HG02763 (cell line): ENCODE results near the gene NUP58.
"Not testable (repeated sequence)": the region's sequence is repeated elsewhere in the genome, so short reads cannot be mapped to it uniquely, and the experiment has no call there.

Experiments
- ATAC-seq: cut with Tn5 transposase; IDR thresholded peaks from one replicate; pipeline ENCODE4 v1.9.1; 2021; ENCODE audit warnings: mild to moderate bottlenecking, moderate library complexity; ENCODE audit not compliant: unreplicated experiment

The NUP58 gene

DNA sequence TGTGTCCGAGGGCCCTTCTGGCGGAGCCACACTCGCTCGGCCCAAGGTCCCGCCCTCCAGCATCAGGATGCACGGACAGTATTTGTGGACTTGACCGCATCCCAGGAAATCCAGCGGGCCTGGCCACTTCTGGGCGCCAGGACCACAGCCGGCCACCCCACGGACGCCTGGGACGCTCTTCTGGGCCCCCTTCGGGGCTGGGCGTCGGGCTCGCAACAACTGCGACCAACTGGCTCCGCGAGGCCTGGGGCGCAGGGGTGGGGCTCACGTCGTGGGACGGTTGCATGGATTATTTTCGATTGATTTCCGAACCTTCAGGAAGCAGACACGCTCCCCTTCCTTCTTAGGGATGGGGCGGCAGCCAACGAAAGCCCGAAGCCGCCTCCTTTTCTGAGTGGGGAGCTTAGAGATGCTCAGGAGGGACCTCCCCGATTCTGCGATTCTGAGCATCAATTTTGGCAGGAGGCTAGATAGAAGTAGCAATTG is 521 bp upstream of the NUP58 start:
- peak; percentile 18 for ATAC-seq

DNA sequence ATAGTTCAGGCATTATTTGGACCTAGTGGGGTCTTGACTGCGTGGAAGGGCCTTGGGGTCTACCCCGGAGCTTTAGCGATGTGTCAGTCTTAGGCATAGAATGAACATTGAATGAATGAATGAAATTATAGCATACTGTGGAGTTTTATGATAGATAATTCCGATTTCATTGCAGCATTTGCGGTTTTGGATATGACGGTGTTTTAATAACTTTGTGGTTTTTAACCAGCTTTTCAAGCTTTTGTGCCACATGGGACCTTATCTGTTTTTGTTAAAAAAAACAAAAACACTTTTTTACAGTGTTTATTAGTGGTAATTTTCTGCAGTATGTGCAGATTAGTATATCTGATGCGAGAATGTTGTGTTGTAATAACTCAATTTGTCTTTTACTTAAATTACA is 696 bp downstream of the NUP58 start:
- ATAC-seq, result no peak

DNA sequence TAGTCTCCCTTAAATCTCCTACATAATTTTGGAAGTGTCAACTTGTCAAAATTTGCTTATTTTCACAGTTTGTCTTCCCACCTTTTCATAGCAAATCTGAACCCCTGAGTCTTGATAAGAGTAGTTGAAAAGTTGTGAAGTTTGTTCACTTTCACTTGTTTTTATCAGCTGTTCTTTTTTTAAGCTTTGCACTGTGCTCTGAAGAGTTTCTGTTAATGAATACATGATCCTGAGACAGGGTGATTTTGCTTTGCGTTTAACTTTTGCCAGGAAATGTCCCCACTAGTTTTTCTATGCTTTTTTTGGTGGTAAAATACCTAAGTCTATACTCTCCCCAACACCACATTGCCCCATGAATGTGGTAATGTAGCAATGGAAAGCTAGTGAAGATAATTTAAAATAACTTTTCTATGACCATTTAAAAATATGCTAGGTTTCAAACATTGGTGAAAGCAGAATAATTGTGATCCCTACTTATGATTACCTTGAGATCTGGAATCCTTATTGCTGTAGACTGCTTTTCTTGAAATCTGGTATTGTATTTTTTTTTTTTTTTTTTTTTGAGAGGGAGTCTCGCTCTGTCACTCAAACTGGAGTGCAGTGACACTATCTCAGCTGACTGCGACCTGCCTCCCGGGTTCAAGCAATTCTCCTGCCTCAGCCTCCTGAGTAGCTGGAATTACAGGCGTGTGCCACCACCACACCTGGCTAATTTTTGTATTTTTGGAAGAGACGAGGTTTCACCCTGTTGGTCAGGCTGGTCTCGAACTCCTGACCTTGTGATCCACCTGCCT is 5.4 kb downstream of the NUP58 start:
- no peak for ATAC-seq

DNA sequence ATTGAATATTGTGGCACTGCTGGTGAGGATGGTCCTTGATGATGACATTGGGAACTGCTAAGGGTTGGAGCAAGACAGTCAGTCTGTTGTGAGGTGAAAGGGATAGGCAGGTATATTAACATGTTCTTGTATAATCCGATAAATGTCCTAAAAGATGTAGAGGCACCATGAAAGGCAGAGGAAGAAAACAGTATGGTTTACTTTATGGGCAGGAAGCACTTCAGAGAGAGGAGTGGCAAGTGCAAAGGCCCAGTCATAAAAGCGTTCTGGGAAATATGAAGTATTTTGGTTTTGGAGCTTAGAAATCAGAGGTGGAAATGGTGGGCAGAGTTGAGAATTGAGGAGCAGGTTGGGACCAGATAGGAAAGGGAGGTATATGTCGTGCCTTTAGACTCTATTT is 9.5 kb downstream of the NUP58 start:
- no peak for ATAC-seq

DNA sequence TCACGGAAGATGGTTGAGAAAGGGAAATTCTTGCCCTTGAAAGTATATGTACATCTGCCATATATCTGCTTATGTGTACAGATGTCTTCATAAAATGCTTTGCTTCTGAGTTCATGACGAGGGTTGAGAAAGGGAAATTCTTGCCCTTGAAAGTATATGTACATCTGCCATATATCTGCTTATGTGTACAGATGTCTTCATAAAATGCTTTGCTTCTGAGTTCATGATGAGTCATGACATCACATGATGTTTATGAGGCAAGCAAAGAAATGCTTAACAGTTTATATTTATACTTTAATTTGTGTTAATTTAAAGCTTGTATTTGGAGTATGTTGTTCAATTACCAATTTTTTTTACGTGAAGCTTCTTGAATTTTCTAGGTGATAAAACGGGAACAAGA is 17.5 kb downstream of the NUP58 start:
- not testable (repeated sequence) for ATAC-seq

DNA sequence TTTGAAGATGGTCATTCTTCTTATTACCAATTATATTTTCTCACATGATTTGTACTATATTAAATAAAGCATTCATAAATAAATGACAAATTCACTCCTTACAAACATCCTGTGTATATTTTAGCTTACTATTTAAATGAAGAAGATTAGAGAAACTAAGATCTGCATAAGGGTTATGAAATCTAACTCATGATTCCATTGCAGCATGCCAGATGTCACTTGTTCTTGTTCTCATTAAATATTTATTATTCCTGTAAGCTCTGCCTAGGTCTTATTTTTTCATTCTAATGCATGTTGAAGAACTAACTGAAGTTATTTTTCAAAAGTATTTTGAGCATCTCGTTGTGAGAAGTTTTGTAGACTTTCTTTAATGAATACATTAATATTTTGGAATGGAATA is 18.3 kb downstream of the NUP58 start:
- no peak for ATAC-seq

DNA sequence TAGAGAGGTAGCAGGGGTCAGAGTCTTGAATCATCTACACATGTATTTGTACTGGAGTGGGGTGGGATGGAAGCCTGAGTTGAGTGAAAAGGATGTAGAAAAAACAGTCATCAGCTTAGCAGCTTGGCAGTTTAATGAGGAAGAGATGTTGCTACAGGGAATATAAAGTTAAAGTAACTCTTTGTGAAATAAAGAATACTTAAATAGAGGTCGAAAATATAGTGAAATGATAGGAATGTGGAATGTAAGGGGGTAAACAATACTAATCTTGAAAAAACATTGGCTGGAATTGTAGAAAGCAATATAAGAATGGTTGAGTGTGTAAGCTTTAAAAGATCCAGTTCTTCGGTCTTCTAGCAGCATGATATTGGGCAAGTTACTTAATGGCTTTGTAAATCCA is 22.7 kb downstream of the NUP58 start:
- ATAC-seq, result no peak

DNA sequence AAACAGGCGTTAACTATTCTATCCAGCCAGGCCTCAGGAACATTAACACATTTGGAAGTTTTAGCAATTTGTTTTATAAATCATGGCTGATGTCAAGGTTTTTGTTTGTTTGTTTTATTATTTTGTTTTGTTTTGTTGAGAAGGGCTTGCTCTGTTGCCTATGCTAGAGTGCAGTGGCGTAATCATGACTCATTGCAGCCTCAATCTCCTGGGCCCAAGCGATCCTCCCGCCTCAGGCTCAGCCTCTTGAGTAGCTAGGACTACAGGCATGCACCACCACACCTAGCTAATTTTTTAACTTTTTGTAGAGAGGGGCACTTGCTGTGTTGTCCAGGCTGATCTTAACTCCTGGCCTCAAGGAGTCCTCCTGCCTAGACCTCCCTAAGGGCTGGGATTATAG is 28.3 kb downstream of the NUP58 start:
- no peak for ATAC-seq

DNA sequence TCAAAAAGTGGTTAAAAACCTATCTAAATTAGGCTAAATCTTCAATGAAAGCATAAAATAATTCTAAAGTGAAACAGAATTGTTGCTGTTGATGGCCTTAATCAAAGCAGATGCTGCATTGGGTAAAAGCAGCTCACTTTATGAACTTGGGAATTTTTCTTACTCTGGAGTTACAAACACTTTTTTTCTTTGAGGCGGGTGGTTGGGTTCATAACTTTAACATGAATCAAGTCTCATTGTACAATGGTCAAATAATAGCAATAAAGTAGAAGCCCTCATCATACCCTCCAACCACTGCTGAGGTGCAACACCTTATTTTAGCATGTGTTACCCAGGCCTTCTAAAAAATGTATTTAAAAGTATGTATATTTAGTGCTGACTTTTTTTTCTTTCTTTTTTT is 29.1 kb downstream of the NUP58 start:
- no peak for ATAC-seq

DNA sequence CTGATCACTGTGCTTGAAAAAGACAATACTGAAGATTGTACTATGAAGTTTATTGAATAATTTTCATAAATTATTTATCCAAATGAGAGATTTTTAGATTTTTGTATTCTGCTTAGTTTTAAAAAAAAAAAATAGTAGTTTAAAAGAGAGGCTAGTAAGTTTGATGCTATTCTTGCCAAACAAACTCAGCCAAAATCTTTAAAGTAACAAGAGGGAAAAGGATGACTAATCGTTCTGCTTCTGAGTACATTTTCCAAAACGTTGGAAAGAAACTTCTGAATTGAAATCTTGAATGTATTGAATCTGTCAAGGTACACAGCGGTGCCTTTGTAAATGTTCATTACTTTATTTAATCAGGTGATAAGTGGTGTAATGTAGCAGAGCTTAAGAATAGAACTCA is 34.4 kb downstream of the NUP58 start:
- ATAC-seq, result no peak

DNA sequence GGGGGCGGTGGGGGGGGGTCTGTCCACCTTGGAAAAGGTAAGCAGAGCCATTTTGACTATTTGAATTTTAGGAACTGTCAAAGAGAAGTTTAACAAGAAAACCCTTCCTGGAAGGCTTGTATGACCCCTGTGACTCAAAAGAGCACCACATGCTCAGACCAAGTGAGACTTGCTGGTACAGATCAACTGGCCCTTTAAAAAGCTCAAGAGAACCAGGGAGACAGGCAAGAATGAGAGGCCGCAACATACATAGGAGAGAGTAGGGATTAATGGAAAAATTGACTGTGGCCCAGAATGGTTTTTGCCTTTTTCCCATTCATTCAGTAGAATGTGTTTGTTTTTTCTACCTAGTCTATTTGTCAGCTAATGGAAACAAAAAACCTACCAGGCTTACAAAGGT is 44.2 kb downstream of the NUP58 start:
- ATAC-seq, result no peak

DNA sequence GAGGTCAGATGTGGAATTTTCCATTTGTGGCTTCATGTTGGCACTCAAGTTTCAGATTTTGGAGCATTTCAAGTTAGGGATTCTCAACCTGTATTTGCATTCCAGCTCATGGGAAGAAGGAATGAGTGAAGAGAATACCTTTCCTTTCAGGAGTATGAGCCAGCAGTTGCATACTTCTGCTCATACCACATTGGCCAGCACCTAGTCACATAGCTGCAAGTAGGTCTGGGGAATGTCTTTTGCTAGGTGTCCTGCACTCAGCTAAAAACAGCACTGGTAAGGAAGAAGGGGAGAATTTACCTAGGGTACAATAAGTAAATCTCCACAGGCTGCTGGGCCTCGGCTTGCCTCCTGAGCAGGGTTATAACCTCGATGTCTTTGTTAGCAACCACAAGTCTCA is 45.7 kb downstream of the NUP58 start:
- no peak for ATAC-seq

DNA sequence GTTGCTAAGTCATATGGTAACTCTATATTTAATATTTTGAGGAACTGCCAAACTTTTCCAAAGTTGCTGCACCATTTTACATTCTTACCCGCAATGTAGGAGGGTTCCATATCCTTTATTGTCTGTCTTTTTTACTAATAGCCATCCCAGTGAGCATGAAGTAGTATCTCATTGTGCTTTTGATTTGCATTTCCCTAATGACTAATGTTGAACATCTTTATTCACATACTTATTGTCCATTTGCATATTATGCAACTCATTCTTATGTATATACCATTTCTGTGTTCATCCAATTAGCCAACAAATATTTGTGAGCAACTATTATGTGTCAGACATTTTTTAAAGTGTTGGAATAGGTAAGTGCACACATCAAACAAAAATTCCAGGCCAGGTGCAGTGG is 50.0 kb downstream of the NUP58 start:
- ATAC-seq, result no peak

DNA sequence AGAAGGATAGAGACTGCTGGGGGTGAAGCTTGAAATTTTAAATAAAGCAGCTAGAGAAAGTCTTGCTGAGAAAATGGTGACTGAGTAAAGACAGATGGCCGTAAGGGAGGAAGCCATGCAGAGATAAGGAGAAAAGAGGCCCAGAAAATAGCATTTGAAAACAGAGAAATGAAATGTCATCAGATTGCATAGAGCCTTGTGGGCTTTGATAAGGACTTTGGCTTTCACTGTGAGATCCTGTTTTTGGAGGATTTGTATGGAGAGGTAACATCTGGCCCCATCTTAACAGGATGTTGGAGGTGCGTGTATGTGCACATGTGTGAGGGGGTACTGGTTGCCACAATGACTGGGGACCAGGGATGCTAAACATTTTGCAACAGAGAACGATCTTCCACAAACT is 50.8 kb downstream of the NUP58 start:
- ATAC-seq, result no peak

DNA sequence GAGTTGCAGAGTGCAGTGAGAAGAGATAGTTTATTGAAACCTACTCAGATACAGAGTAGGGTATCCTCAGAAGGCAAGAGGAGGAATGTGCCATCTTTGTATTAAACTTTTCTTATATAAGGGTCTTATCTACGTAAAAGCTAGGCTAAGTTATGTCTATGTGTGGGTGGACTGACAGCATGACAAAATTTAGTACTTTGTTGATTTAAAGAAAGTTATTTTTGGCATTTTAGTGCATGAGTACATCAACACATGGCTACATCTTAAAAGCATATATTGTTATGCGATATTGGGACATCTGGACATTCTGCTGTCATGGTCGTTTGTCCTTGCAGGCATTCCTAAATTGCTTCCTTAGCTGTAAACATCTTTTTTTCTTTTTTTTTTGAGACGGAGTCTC is 51.4 kb downstream of the NUP58 start:
- ATAC-seq, result no peak

DNA sequence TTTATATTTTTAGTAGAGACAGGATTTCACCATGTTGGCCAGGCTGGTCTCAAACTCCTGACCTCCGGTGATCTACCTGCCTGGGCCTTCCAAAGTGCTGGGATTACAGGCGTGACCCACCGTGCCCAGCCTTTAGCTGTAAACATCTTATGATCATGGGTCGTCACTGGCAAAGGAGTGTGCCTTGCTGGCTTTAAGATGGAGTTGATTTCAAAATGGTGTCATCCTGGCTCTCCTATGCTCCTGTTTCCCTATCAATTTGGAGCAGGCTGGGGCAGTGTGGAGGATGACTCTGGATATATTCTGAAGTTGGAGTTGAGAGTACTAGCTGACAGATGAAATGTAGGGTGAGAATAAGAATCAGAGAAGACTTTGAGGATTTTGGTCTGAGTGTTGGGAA is 51.9 kb downstream of the NUP58 start:
- ATAC-seq, result no peak

DNA sequence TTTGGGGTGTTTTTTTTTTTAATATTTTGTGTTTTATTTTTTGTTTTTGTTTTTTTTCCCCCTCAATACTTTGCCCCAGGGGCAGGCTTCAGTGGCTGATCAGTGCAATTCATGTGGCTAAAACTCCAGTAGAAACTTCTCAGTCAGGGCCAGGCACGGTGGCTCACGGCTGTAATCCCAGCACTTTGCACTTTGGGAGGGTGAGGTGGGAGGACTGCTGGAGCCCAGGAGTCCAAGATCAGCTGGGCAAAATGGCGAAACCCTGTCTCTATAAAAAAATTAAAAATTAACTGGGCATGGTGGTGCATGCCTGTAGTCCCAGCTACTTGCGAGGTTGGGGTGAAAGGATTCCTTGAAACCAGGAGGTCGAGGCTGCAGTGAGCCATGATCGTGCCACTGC is 53.0 kb downstream of the NUP58 start:
- no peak for ATAC-seq

DNA sequence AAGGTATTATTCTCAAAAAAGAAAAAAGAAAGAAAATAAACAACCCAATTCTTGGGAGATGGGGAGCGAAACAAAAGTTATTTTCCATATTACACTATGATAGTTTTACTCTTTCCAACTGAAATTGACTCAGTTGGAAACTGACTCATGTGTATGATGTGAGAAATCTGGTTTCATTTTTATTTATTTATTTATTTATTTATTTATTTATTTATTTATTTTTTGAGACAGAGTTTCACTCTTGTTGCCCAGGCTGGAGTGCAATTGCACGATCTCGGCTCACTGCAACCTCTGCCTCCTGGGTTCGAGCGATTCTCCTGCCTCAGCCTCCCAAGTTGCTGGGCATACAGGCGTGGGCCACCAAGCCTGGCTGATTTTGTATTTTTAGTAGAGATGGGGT is 59.0 kb downstream of the NUP58 start:
- not testable (repeated sequence) for ATAC-seq

DNA sequence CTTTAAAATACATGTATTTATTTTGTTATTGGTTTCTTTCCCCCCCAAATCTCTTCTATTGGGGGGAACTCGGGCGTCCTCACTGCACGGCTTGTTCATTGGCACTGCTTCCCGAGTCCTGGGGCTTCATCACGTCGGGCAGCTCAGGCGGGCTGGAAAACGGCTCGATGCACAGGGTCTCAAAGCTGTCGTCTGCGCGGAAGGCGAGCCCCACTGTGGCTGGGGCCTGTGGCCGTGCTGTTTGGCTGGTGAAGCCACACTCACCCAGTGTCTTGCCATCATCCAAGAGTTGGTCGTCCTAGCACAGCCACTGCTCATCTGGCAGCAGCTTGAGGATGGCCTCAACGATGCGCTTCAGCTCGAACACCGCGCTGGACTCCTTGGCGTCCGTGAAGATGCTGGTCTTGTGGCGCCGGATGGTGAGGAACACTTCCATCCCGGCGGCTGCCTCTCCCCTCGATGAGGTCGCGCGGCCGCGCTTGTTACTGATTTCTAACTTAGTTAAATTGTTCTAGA is 64.4 kb downstream of the NUP58 start:
- ATAC-seq, result no peak

DNA sequence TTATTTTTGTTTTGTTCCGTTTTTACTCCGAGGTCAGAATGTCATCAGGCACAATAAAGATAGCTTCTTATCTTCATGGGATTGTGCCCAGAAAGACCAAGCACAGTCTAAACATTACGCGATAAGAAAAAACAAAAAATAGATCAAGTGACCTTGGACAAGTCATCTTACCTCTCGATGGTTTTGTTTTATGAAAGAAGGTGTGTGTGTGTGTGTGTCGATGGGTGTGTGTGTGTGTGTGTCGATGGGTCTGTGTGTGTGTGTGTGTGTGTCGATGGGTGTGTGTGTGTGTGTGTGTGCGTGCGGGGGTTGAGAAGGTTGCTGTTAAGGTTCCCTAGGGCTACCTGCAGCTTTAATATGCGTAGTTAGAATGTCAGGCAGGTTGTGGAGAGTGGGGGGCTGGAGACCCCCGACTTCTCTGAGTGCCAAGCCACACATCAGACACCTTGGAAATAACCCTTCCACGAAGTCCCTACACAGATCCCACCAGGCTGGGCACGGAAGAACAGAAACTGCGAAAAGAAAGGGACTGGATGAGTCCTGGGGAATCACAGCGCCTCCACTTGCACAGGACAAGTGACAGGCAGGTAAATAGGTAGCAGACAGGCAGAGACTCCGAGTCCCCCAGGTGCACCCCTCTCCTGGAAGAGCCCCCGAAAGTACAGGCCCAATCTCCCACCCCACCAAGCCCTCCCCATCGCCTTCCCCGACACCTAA is 69.9 kb downstream of the NUP58 start:
- no peak for ATAC-seq

DNA sequence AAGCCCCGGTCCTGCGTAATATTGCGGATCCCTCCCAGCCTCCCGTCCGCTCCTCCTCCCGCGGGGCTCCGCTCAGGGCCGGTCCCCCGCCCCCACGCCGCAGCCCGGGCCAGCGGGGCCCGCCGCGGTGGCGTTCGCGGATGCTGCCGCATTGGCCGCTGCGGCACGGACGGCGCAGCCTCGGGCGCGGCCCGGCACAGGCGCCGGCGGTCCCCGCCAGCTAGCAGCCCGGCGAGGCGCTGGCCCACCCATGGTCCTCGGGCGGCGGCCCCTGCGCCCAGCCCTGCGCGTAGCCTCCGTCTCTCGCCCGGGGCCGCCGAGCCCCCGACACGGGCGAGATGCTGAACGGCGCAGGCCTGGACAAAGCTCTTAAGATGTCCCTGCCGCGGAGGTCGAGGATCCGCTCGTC is 70.5 kb downstream of the NUP58 start, which contains the start of gene ATP8A2:
Gene ATP8A2, plus strand, starts transcription at position 100 of the 409 bp plus-strand sequence. Its CDS starts 239 bp downstream, at position 339.
- ATAC-seq, result no peak
